SK-N-SH (cell line): ENCODE measurements around the gene CYP46A1. TPM values are rescaled to one million over a fixed set of nuclear protein-coding genes. Genes with fewer than 3 reads are reported as not detected.

Experiments
- CTCF ChIA-PET: fragments of 300-600, 350-600 bp; formaldehyde crosslinking; extraction: SDS; loops from one replicate; lab custom pipeline; 2021; lab: Yijun Ruan, JAX
- POLR2A ChIA-PET: fragments of 350-600 bp; sonication (Branson Sonifier 250); formaldehyde crosslinking; extraction: SDS; loops from one replicate; lab custom pipeline; 2020; ENCODE audit warnings: antibody characterized with exemption, inconsistent platforms; lab: Yijun Ruan, JAX
- DNase-seq: peaks from one replicate; pipeline ENCODE4 v3.0.0; 2012
- H2AFZ ChIP-seq: fragments of 200-600 bp; sonication (generic); 2 replicates; pipeline ENCODE4 v1.8.1; 2016; ENCODE audit warnings: antibody characterized with exemption, mild to moderate bottlenecking, low read depth
- H3F3A ChIP-seq: fragments of 200-600 bp; sonication (generic); replicated peaks from 2 replicates; pipeline ENCODE3; 2016; ENCODE audit warnings: antibody characterized with exemption, mild to moderate bottlenecking; ENCODE audit not compliant: insufficient read depth
- H3K27ac ChIP-seq, 2 experiments: fragments of 200-500 bp in 1 of 2; fragments of 200-600 bp in 1 of 2; sonication (Bioruptor generic) in 1 of 2; sonication (generic), shearing (Covaris generic) in 1 of 2; 2 replicates each; pipeline versions ENCODE4 v1.5.1 to v1.6.1; 2014 to 2016; ENCODE audit warnings: low read depth in 2 of 2, inconsistent platforms in 1 of 2, low read length in 1 of 2, mild to moderate bottlenecking in 1 of 2, mixed read lengths in 1 of 2
- H3K27me3 ChIP-seq: fragments of 200-600 bp; sonication (generic), shearing (Covaris generic); 2 replicates; pipeline ENCODE4 v1.6.1; 2016; ENCODE audit warnings: mixed run types; ENCODE audit not compliant: insufficient read depth
- H3K36me3 ChIP-seq, 2 experiments: fragments of 200-500 bp in 1 of 2; fragments of 200-600 bp in 1 of 2; sonication (Bioruptor generic) in 1 of 2; sonication (generic) in 1 of 2; replicated peaks in 1 of 2; 2 replicates each; pipeline versions ENCODE3 to v1.5.1; 2014 to 2016; ENCODE audit warnings: low read length in 1 of 2, mild to moderate bottlenecking in 1 of 2; ENCODE audit not compliant: insufficient read depth in 2 of 2, control insufficient read depth in 1 of 2
- H3K4me1 ChIP-seq, 2 experiments: fragments of 200-500 bp in 1 of 2; fragments of 200-600 bp in 1 of 2; sonication (Bioruptor generic) in 1 of 2; sonication (generic), shearing (Covaris generic) in 1 of 2; 2 replicates each; pipeline versions ENCODE4 v1.5.1 to v1.6.1; 2014 to 2016; ENCODE audit warnings: low read depth in 1 of 2, low read length in 1 of 2, mixed run types in 1 of 2; ENCODE audit not compliant: insufficient read depth in 2 of 2, control insufficient read depth in 1 of 2
- H3K4me2 ChIP-seq: fragments of 200-600 bp; sonication (generic), shearing (Covaris generic); 2 replicates; pipeline ENCODE4 v1.6.1; 2017; ENCODE audit warnings: mixed run types
- H3K4me3 ChIP-seq, 2 experiments: fragments of 200-500 bp in 1 of 2; fragments of 200-600 bp in 1 of 2; sonication (Bioruptor generic) in 1 of 2; sonication (generic), shearing (Covaris generic) in 1 of 2; 2 replicates each; pipeline versions ENCODE4 v1.5.1 to v1.8.1; 2014 to 2016; ENCODE audit warnings: low read depth in 2 of 2, inconsistent platforms in 1 of 2, low read length in 1 of 2, mild to moderate bottlenecking in 1 of 2, mixed read lengths in 1 of 2, moderate library complexity in 1 of 2
- H3K79me2 ChIP-seq: fragments of 200-600 bp; sonication (generic); 2 replicates; pipeline ENCODE4 v1.8.1; 2017; ENCODE audit warnings: mild to moderate bottlenecking; ENCODE audit not compliant: insufficient read depth
- H3K9ac ChIP-seq: fragments of 200-600 bp; sonication (generic); 2 replicates; pipeline ENCODE4 v1.6.1; 2017; ENCODE audit warnings: mixed run types
- H3K9me2 ChIP-seq: fragments of 200-600 bp; sonication (generic); 2 replicates; pipeline ENCODE4 v1.6.1; 2017; ENCODE audit warnings: mixed run types
- H3K9me3 ChIP-seq: fragments of 200-600 bp; sonication (generic); 2 replicates; pipeline ENCODE4 v1.6.1; 2017; ENCODE audit warnings: mixed run types, mild to moderate bottlenecking, moderate library complexity
- H4K20me1 ChIP-seq: fragments of 200-600 bp; sonication (generic); 2 replicates; pipeline ENCODE4 v1.6.1; 2017; ENCODE audit warnings: mild to moderate bottlenecking, mixed run types; ENCODE audit not compliant: insufficient read depth
- EP300 ChIP-seq, 2 experiments: IDR thresholded peaks; 2 replicates each; pipeline versions ENCODE4 v1.4.0 to v1.6.1; 2012; ENCODE audit warnings: borderline replicate concordance in 1 of 2, low read depth in 1 of 2, low read length in 1 of 2
- EZH2phosphoT487 ChIP-seq: fragments of 200-600 bp; sonication (generic); IDR thresholded peaks from 2 replicates; pipeline ENCODE4 v1.6.1; 2017; ENCODE audit warnings: low read depth, mixed run types, mild to moderate bottlenecking, antibody characterized with exemption, moderate library complexity, borderline replicate concordance
- FOSL2 ChIP-seq: IDR thresholded peaks from 2 replicates; pipeline ENCODE4 v1.4.0; 2012; ENCODE audit warnings: low read depth, mild to moderate bottlenecking, moderate library complexity, borderline replicate concordance
- FOXJ3 ChIP-seq: sonication (generic); formaldehyde crosslinking; IDR thresholded peaks from 2 replicates; pipeline ENCODE4 v1.5.1; 2020; ENCODE audit warnings: mild to moderate bottlenecking, missing genetic modification reagents
- FOXM1 ChIP-seq: IDR thresholded peaks from 2 replicates; pipeline ENCODE4 v1.4.0; 2012; ENCODE audit warnings: low read depth, mild to moderate bottlenecking
- GABPA ChIP-seq: IDR thresholded peaks from 2 replicates; pipeline ENCODE4 v1.4.0; 2012; ENCODE audit warnings: low read depth, mild to moderate bottlenecking
- JUND ChIP-seq: IDR thresholded peaks from 2 replicates; pipeline ENCODE4 v1.4.0; 2012
- MAX ChIP-seq: IDR thresholded peaks from 2 replicates; pipeline ENCODE4 v1.4.0; 2012; ENCODE audit warnings: low read depth
- MEF2A ChIP-seq: IDR thresholded peaks from 2 replicates; pipeline ENCODE4 v1.4.0; 2012; ENCODE audit warnings: low read depth, borderline replicate concordance
- MXI1 ChIP-seq: IDR thresholded peaks from 2 replicates; pipeline ENCODE4 v1.6.1; 2012; ENCODE audit warnings: mild to moderate bottlenecking, low read depth, low read length, improper control_type of control experiment
- NFIC ChIP-seq: IDR thresholded peaks from 2 replicates; pipeline ENCODE4 v1.4.0; 2012; ENCODE audit warnings: borderline replicate concordance
- NRF1 ChIP-seq: IDR thresholded peaks from 2 replicates; pipeline ENCODE4 v1.6.1; 2012; ENCODE audit warnings: low read depth, mild to moderate bottlenecking, low read length
- RAD21 ChIP-seq: IDR thresholded peaks from 2 replicates; pipeline ENCODE4 v1.6.1; 2012; ENCODE audit warnings: mild to moderate bottlenecking, low read length
- RCOR1 ChIP-seq: fragments of 150-350 bp; IDR thresholded peaks from 2 replicates; pipeline ENCODE4 v1.6.1; 2017; ENCODE audit warnings: antibody characterized with exemption, low read length
- REST ChIP-seq: IDR thresholded peaks from 2 replicates; pipeline ENCODE4 v1.6.1; 2012; ENCODE audit warnings: mild to moderate bottlenecking, low read depth, low read length, moderate library complexity
- RFX5 ChIP-seq: IDR thresholded peaks from 2 replicates; pipeline ENCODE4 v1.6.1; 2012; ENCODE audit warnings: mild to moderate bottlenecking, improper control_type of control experiment, low read length
- RXRA ChIP-seq: IDR thresholded peaks from 2 replicates; pipeline ENCODE4 v1.4.0; 2012; ENCODE audit warnings: low read depth, mild to moderate bottlenecking, borderline replicate concordance
- TAF1 ChIP-seq: IDR thresholded peaks from 2 replicates; pipeline ENCODE4 v1.6.1; 2012; ENCODE audit warnings: low read depth, mild to moderate bottlenecking, low read length, moderate library complexity, borderline replicate concordance
- TCF12 ChIP-seq: IDR thresholded peaks from 2 replicates; pipeline ENCODE4 v1.4.0; 2012
- TEAD4 ChIP-seq: IDR thresholded peaks from 2 replicates; pipeline ENCODE4 v1.4.0; 2012; ENCODE audit warnings: mild to moderate bottlenecking, borderline replicate concordance; ENCODE audit not compliant: insufficient read depth
- WGBS: methylation state at CpG from one replicate; pipeline ENCODE4 v1.1.6; 2017; ENCODE audit warnings: low lambda C conversion rate; 5-methylcytosine and 5-hydroxymethylcytosine counted together
- polyA plus RNA-seq, 3 experiments: library from polyadenylated mRNA; depleted of rRNA; stranded (reverse); fragments of >200 nt; gene quantifications; 2 replicates each; pipeline ENCODE4 v1.2.3, GENCODE V29; 2012
- TF ChIP-seq, protein P1 (sequence below): fragments of 150-350 bp; IDR thresholded peaks from 2 replicates; pipeline ENCODE4 v1.6.1; 2017; ENCODE audit warnings: antibody characterized with exemption, low read length, low read depth, borderline replicate concordance
- TF ChIP-seq, protein P2 (sequence below): IDR thresholded peaks from 2 replicates; pipeline ENCODE4 v1.4.0; 2012; ENCODE audit warnings: low read depth, borderline replicate concordance

CYP46A1 gene
- polyA plus RNA-seq, 1 of the 3 experiments (the other 2 are of a cell fraction), result 0.30 TPM

DNA sequence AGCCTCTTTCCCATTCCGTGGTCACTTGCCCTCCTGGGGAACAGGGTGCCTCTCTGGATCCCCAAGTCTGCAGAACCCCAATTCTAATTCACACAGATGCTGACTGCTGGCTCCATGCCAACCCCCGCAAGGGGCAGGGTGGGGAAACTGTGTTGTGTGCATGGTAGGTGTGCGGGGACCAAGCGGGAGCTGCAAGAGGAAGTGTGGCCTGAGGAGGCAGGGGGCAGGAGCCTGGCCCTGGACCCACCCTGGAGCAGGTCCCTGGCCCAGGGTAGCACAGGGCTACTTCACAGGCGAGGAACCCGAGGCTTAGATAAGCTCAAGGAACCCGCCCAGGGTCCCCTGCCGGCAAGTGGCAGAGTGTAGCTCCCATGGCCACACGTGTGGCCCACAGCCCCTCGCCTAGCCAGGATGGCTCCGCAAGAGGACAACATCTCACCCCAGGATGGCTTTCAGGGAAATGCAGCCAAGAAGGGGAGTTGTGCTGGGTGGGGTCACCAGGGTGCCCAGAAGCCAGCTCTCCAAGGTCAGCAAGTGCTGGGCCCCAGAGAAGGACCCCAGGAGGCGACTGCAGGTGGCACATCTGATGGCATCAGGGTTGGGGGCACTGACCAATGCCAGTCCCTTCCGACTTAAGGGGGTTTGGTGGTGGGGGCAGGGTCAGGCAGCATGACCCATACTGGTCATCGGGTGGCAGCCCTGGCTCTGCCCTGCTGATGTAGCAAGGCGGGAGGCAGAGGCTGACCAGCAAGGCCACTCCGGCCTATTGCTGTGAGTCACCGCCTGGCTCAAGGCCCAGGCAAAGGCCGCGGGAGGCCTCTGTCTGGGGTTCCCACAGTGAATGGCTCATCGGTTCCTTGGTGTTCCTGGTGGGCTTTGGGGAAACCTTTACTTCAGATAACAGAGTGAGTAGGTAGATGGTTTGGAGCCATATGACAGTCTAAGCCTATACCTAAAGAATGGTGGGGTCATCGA, 71.8 kb downstream of the CYP46A1 start (continued):
- no peak; the same call in 1 of the 2 replicates for TF ChIP-seq MEF2A
- TF ChIP-seq FOXM1, result no peak; the same call in 1 of the 2 replicates
- peak; percentile 93 for TF ChIP-seq JUND
- peak; percentile 61; the same call in 1 of the 2 replicates for TF ChIP-seq TEAD4

- Histone ChIP-seq H3K4me1 (peaks cover 9 to 57% of the 10 kb centered on the region in 2 experiments; a peak in 3 of 4 replicates), H3K27ac (peak overlapping the region in 1 of 2 experiments; percentile 97; a peak in 2 of 4 replicates), H2AFZ (no peak overlapping the region), H3K27me3 (no peaks in the 10 kb centered on the region), H3K9ac (peak overlapping the region; percentile 46; the same call in 1 of the 2 replicates), H3K9me2 (no peaks in the 10 kb centered on the region), H3F3A (peaks cover 18% of the 10 kb centered on the region), H3K79me2 (no peaks in the 10 kb centered on the region), H3K9me3 (no peaks in the 10 kb centered on the region), H3K4me2 (peak overlapping the region; percentile 56; the same call in 1 of the 2 replicates), H4K20me1 (no peaks in the 10 kb centered on the region), H3K36me3 (no peaks in the 10 kb centered on the region), H3K4me3 (no peak overlapping the region)
- POLR2A ChIA-PET, result no interaction called here
- TF ChIP-seq MAX (no peak), RAD21 (no peak), NFIC (no peak), RXRA (no peak), EZH2phosphoT487 (no peak), GABPA (no peak), MEF2A (no peak), FOSL2 (no peak), TCF12 (no peak), RCOR1 (no peak), FOXJ3 (no peak), EP300 (IDR thresholded peaks at IDR 0.05; ENCODE audit: borderline replicate concordance in 1 of 2, low read depth in 1 of 2, low read length in 1 of 2) (no peak), REST (no peak), RFX5 (no peak), TAF1 (no peak), NRF1 (no peak), MXI1 (no peak)
- TF ChIP-seq, protein P1, sequence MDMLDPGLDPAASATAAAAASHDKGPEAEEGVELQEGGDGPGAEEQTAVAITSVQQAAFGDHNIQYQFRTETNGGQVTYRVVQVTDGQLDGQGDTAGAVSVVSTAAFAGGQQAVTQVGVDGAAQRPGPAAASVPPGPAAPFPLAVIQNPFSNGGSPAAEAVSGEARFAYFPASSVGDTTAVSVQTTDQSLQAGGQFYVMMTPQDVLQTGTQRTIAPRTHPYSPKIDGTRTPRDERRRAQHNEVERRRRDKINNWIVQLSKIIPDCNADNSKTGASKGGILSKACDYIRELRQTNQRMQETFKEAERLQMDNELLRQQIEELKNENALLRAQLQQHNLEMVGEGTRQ, result no peak
- TF ChIP-seq, protein P2, sequence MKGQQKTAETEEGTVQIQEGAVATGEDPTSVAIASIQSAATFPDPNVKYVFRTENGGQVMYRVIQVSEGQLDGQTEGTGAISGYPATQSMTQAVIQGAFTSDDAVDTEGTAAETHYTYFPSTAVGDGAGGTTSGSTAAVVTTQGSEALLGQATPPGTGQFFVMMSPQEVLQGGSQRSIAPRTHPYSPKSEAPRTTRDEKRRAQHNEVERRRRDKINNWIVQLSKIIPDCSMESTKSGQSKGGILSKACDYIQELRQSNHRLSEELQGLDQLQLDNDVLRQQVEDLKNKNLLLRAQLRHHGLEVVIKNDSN, result no peak
- CTCF ChIA-PET, result interaction anchor here (1.6 kb wide), 1 partner anchor 11 kb away, joined by 6 read pairs; no protein-coding TSS in a partner anchor
- 91% methylated on average over 21 of the region's 21 CpGs for whole genome bisulfite sequencing
- DNase-seq, result no peak
These were observed 72.7 kb downstream of the CYP46A1 start for GRCh38 chr14:99756796-99757195.
